ENCODE measurements around the gene RBBP7.

Gene RBBP7

DNA sequence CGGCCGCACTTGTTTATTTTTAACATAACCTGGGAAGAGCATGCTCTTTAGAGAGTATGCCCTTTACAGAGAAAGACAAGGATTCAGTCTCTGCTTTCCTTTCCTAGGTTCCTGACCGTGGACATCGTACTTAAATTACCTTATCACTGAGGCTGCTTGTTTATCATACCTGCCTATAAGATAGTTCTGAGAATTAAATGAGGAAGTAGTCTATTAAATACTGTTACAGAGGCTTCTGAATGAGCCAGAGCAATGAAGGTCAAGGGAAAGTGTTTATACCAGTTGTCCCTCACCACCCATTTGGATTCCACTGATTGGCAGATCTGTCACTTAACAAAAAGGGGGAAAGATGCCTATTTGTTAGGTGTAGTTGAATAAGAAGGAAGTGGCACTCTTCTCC is 73.9 kb downstream of the RBBP7 start:
- ChIA-PET POLR2A (no interaction called here), CTCF (no interaction called here)
- TF ChIP-seq FOXA1 (IDR thresholded peaks at IDR 0.05) (no peak), NFRKB (IDR thresholded peaks at IDR 0.05) (no peak), FOXM1 (IDR thresholded peaks at IDR 0.05; ENCODE audit: borderline replicate concordance) (no peak), LEF1 (IDR thresholded peaks at IDR 0.05; ENCODE audit: borderline replicate concordance) (no peak), CTBP1 (IDR thresholded peaks at IDR 0.05; ENCODE audit: borderline replicate concordance) (no peak), BHLHE40 (IDR thresholded peaks at IDR 0.05; ENCODE audit: borderline replicate concordance) (no peak), FOXK2 (IDR thresholded peaks at IDR 0.05) (no peak), ARNT (IDR thresholded peaks at IDR 0.05) (no peak), SUZ12 (IDR thresholded peaks at IDR 0.05) (no peak), HDGF (IDR thresholded peaks at IDR 0.05; ENCODE audit: borderline replicate concordance) (no peak), ELF4 (IDR thresholded peaks at IDR 0.05) (no peak), SP1 (IDR thresholded peaks at IDR 0.05) (no peak)
- DNase-seq (ENCODE audit: extremely low spot score), result no peak
